IPS DF 6.9 (cell line): ENCODE measurements around the gene GLRA1.
"Not testable (repeated sequence)": the region's sequence is repeated elsewhere in the genome, so short reads cannot be mapped to it uniquely, and the experiment has no call there.

Source experiments
- DNase-seq: peaks from one replicate; pipeline ENCODE4 v3.0.0-alpha.2; 2013; ENCODE audit warnings: low read depth, low spot score
- H3K27ac ChIP-seq: one replicate; pipeline ENCODE4 v1.5.1; 2013; ENCODE audit warnings: low read length, control low read depth
- H3K27me3 ChIP-seq: 2 replicates; pipeline ENCODE4 v1.6.1; 2013; ENCODE audit warnings: mild to moderate bottlenecking, low read length; ENCODE audit not compliant: control insufficient read depth, insufficient read depth
- H3K36me3 ChIP-seq: 2 replicates; pipeline ENCODE4 v1.6.1; 2013; ENCODE audit warnings: low read length; ENCODE audit not compliant: control insufficient read depth, insufficient read depth
- H3K4me1 ChIP-seq: 2 replicates; pipeline ENCODE4 v1.6.1; 2013; ENCODE audit warnings: low read length; ENCODE audit not compliant: control insufficient read depth, insufficient read depth
- H3K4me3 ChIP-seq: 2 replicates; pipeline ENCODE4 v1.5.1; 2013; ENCODE audit warnings: mild to moderate bottlenecking, low read length
- H3K9me3 ChIP-seq: 2 replicates; pipeline ENCODE4 v1.6.1; 2013; ENCODE audit warnings: low read length, inconsistent platforms; ENCODE audit not compliant: control insufficient read depth, insufficient read depth
- WGBS: extraction: QIAGEN DNeasy Blood & Tissue Kit; methylation state at CpG from one replicate; pipeline ENCODE4 v1.1.7; 2013; ENCODE audit warnings: mixed read lengths, missing lambda C conversion rate; ENCODE audit not compliant: insufficient read length, insufficient coverage; 5-methylcytosine and 5-hydroxymethylcytosine counted together

Gene GLRA1

DNA sequence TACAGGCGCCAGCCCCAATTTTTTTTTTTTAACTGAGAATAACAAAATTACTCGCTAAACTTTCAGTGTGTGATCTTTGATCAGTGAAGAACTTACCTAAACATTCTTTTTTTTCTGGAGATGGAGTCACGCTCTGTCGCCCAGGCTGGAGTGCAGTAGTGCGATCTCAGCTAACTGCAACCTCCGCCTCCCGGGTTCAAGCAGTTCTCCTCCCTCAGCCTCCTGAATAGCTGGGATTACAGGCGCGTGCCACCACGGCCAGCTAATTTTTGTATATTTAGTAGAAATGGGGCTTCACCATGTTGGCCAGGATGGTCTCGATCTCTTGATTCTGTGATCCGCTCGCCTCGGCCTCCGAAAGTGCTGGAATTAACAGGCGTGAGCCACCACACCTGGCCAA, 141.0 kb downstream of the GLRA1 start:
- WGBS = no CpG with 5 or more reads among the region's 16 CpGs
- H3K4me1 ChIP-seq = not testable (repeated sequence)

DNA sequence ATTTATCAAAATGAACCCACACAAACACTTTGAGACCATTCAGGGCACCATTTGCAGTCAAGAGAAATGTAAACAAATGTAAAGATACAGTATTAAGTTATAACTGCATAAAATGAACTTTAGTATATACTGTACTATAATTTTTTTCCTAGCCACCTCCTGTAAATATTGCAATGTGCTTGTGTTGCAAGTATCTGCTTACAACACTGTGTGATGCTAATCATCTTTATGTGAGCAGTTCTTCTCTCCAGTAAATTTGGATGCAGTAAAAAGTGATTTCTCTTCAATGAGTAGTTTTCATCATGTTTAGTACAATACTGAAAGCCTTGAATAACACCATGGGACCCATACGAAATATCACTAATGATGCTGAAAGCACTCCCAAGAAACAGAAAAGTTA, 143.4 kb downstream of the GLRA1 start:
- no peak overlapping the region for H3K27ac ChIP-seq
- peaks cover 2% of the 10 kb centered on the region; the same call in 1 of the 2 replicates for H3K36me3 ChIP-seq
- no peaks in the 10 kb centered on the region for H3K27me3 ChIP-seq
- H3K4me1 ChIP-seq = no peaks in the 10 kb centered on the region
- WGBS = no CpG with 5 or more reads among the region's 1 CpG
- no peak overlapping the region for H3K4me3 ChIP-seq
- no peak for DNase-seq
- no peaks in the 10 kb centered on the region for H3K9me3 ChIP-seq

More for the DNA sequence above, 141.0 kb downstream of the GLRA1 start:
- not testable (repeated sequence) for H3K27me3 ChIP-seq, DNase-seq, H3K27ac ChIP-seq, H3K36me3 ChIP-seq, H3K4me3 ChIP-seq, H3K9me3 ChIP-seq

DNA sequence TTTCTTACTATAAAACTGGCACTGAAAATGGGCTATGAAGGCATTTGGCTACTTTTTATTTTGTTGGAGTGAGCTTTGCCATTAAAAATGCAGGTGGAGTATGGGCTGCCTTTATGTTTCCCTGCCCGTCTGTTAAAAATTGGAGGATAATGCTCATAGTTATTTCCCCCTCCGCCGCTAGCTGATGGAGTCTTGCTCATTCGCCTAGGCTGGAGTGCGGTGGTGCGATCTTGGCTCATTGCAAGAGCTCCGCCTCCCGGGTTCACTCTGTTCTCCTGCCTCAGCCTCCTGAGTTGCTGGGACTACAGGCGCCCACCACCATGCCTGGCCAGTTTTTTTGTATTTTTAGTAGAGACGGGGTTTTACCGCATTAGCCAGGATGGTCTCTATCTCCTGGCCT, 144.3 kb downstream of the GLRA1 start:
- no peaks in the 10 kb centered on the region for H3K4me1 ChIP-seq
- no peaks in the 10 kb centered on the region for H3K9me3 ChIP-seq
- peaks cover 2% of the 10 kb centered on the region; the same call in 1 of the 2 replicates for H3K36me3 ChIP-seq
- no peak overlapping the region for H3K4me3 ChIP-seq
- no peak for DNase-seq
- H3K27ac ChIP-seq = no peak overlapping the region
- H3K27me3 ChIP-seq = no peaks in the 10 kb centered on the region
- no CpG with 5 or more reads among the region's 11 CpGs for WGBS

DNA sequence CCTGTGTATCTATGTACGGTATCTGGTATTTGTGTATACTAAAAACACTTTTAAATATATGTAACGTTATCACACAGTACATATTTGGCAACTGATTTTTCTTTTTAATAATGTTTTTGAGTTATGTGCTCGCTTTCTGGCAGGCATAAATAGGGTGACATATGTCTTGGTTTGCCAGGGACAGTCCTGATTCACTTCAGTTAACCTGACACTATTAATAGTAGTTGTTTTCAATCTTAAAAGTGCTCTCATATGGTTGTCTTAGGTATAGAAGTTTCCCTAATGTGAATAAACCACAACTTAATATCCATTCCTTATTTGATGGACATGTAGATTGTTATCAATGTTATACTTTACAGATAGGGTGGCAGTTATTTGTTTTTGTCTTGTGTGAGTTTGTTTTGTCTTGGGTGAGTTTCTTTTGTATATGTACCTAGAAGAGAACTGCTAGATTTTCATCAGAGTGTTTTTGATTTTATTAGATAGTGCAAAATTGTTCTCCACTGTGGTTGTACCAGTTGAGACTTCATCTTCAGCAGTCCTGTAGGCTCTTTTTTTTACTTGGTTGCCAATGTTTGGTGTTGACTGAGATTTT, 145.0 kb downstream of the GLRA1 start:
- Histone ChIP-seq H3K27ac (no peak overlapping the region), H3K36me3 (peaks cover 2% of the 10 kb centered on the region; the same call in 1 of the 2 replicates), H3K9me3 (no peaks in the 10 kb centered on the region), H3K4me3 (no peak overlapping the region), H3K4me1 (no peaks in the 10 kb centered on the region), H3K27me3 (no peaks in the 10 kb centered on the region)
- DNase-seq = no peak
- no CpG with 5 or more reads among the region's 3 CpGs for WGBS

DNA sequence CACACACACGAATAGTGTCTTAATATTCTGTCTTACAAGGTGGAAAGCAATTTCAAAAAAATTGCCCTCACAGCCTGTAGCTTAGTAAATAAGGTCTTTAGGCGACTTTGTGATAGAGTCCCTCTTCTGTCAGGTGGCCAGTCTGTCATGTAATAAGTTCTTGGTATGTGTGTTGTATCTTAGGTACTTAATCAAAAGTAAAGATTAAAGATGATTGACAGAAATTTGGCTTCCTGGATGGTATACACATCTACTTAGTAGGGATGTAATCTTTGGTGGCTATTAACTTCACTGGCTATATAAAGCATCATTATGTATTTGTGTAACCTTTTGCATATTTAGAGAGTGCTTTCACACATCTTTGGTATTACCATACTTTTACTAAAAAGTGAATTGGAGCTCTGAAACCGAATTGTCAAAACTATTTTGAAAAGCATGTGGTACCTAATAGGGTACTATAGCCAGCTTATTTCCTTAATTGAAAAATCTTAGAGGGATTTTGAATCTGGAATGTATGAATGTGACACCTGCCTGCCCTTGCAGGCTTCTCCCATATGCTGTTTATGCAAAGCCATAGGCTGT, 149.5 kb downstream of the GLRA1 start:
- DNase-seq = no peak
- Histone ChIP-seq H3K36me3 (peaks cover 2% of the 10 kb centered on the region; the same call in 1 of the 2 replicates), H3K4me1 (no peaks in the 10 kb centered on the region), H3K27me3 (no peaks in the 10 kb centered on the region), H3K4me3 (no peak overlapping the region), H3K27ac (no peak overlapping the region), H3K9me3 (no peaks in the 10 kb centered on the region)
- WGBS = no CpG with 5 or more reads among the region's 3 CpGs

DNA sequence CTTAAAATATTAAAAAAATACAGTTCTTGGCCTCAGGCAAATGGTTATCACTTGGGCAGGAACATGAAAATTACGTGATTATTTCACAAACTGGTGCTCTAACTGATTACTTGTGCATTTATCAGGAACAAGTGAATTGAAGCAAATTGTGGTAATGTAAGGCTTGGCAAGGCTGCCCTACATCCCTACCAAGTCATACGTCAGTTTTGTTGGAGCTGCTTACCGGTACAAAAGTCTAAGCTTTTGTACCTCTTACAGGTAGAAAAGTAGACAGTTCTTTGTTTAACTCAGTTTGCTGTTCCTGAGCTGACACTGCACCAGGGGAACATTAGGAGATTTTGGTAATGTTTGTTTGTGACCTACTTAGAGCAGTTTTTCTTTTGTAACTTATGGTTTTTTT, 150.7 kb downstream of the GLRA1 start:
- H3K36me3 ChIP-seq = peaks cover 2% of the 10 kb centered on the region; the same call in 1 of the 2 replicates
- no peaks in the 10 kb centered on the region for H3K9me3 ChIP-seq
- H3K27me3 ChIP-seq = no peaks in the 10 kb centered on the region
- no peaks in the 10 kb centered on the region for H3K4me1 ChIP-seq
- no peak overlapping the region for H3K27ac ChIP-seq
- no peak for DNase-seq
- no CpG with 5 or more reads among the region's 3 CpGs for WGBS
- H3K4me3 ChIP-seq = peak overlapping the region; percentile 10; the same call in 1 of the 2 replicates

DNA sequence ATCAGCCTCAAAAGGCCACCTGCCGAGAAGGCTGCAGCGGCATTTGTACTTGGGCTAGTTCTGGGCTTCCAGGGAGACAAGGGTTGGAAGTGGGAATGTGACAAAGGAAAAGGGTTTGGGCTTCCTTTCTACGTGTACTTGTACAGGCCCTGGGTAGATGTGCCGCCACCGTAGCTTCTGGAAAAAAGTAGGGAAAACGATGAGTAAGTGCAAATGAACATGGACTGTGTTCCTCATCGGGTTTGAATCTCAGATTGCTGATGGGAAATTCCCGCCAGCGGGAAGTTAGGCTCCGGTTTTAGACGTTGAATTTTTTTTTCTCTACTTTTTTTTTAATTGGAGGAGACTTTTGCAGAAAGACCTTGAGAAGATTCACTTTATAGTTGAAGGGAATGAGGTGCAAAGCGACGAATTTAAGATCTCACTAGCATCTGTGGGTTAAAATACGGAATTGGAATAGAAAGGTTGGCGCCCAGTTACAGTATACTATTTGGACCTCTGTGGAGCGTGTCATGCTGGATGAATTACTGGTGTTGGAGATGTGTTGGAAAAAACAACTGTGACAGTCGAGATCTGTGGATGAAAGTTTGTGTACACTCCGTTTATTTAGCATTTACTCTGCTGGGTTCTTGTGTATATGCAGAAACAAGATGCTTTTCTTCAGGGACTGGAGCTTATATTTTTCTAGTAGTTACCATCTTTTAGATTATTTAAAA, 151.6 kb downstream of the GLRA1 start:
- no peak overlapping the region for H3K27ac ChIP-seq
- DNase-seq = no peak
- peak overlapping the region; percentile 60; the same call in 1 of the 2 replicates for H3K4me3 ChIP-seq
- peaks cover 1% of the 10 kb centered on the region; the same call in 1 of the 2 replicates for H3K36me3 ChIP-seq
- no CpG with 5 or more reads among the region's 18 CpGs for WGBS
- H3K4me1 ChIP-seq = no peaks in the 10 kb centered on the region
- H3K9me3 ChIP-seq = no peaks in the 10 kb centered on the region
- H3K27me3 ChIP-seq = no peaks in the 10 kb centered on the region
